H1 (cell line): ENCODE data around the gene NFIC. TPM values are rescaled to one million over a fixed set of nuclear protein-coding genes. Genes with fewer than 3 reads are reported as not detected.

Source experiments
- SIN3A ChIP-seq, 2 experiments: IDR thresholded peaks in 1 of 2; conservative IDR thresholded peaks in 1 of 2; 2 replicates each; pipeline ENCODE4 v1.6.1; 2011 to 2012; ENCODE audit warnings: low read length in 2 of 2, improper control_type of control experiment in 1 of 2, low read depth in 1 of 2, mild to moderate bottlenecking in 1 of 2
- SRF ChIP-seq: IDR thresholded peaks from 2 replicates; pipeline ENCODE4 v1.6.1; 2011; ENCODE audit warnings: mild to moderate bottlenecking, low read depth, low read length, moderate library complexity
- polyA plus RNA-seq, 7 experiments: library from polyadenylated mRNA; depleted of rRNA in 3 of 7; stranded (reverse) in 5 of 7; unstranded in 2 of 7; fragments of >200 nt in 5 of 7; fragments of 200-250 nt in 2 of 7; gene quantifications; 1 replicate in 5 of 7; 2 replicates in 1 of 7; 4 replicates in 1 of 7; pipeline versions ENCODE4 v1.2.1 to v1.2.3, GENCODE V29; 2011 to 2013; ENCODE audit warnings: missing spikeins in 2 of 7, mixed read lengths in 2 of 7
- total RNA-seq: library from RNA; stranded (reverse); fragmentation: NEBNext Ultra II Directional; extraction: Animal tissue kit (Norgen Biotek cat#: 25700); gene quantifications from 2 replicates; pipeline ENCODE4 v1.2.1, GENCODE V29; 2021

NFIC gene
- total and polyA plus RNA-seq, 2 of the 8 experiments (the other 6 are each of a cell fraction or from before 2014, with no cell fraction given), result 0.56 to 3.2 TPM

GRCh38 chr19:3351702-3352447 is 14.5 kb upstream of the NFIC start (continued):
- no peak for TF ChIP-seq SRF
- no peak for TF ChIP-seq SIN3A (conservative IDR thresholded peaks at IDR 0.05 in 1 of 2, IDR thresholded peaks at IDR 0.05 in 1 of 2; ENCODE audit: low read depth in 1 of 2, low read length in 2 of 2)
